ENCODE data around the gene EGLN2. TPM values are rescaled to one million over a fixed set of nuclear protein-coding genes. Genes with fewer than 3 reads are reported as not detected.
A peak's percentile ranks its signal among the peaks of the same experiment; 100 is the strongest.

Gene EGLN2
- total and polyA plus RNA-seq, 9 of the 15 experiments (the other 6 are each of a cell fraction or from before 2014, with no cell fraction given) = 9.6 to 114 (median 71.0) TPM

GRCh38 chr19:40750874-40751537, 48.0 kb upstream of the EGLN2 start, which contains the start of gene SNRPA (continued):
- TF ChIP-seq CHD7 (IDR thresholded peaks at IDR 0.05; ENCODE audit: low read depth, low read length) = no peak
- no peak for TF ChIP-seq ATF1 (CRISPR knock-in tag; IDR thresholded peaks at IDR 0.05)
- no peak for TF ChIP-seq ATF1 (tag; IDR thresholded peaks at IDR 0.05)
- TF ChIP-seq SMARCE1 (IDR thresholded peaks at IDR 0.05) = 0 out of 2 replicates have a peak, but pooled peaks have one; percentile 18
- no peak for TF ChIP-seq ZNF551 (CRISPR knock-in tag; IDR thresholded peaks at IDR 0.05)
- TF ChIP-seq C11orf30 (IDR thresholded peaks at IDR 0.05; ENCODE audit: low read depth) = peak; percentile 36
- peak; percentile 50 to 58; a peak in 3 of 4 replicates for TF ChIP-seq NRF1 (conservative IDR thresholded peaks at IDR 0.05 in 1 of 2, IDR thresholded peaks at IDR 0.05 in 1 of 2)
- TF ChIP-seq TAF9B (IDR thresholded peaks at IDR 0.05; ENCODE audit: partially characterized antibody) = peak; percentile 79
- peak; percentile 86 for TF ChIP-seq HCFC1 (IDR thresholded peaks at IDR 0.05; ENCODE audit: low read depth, low read length)
- no peak for TF ChIP-seq ZNF408 (CRISPR knock-in tag; IDR thresholded peaks at IDR 0.05; ENCODE audit: low read depth)
- peak; percentile 80; the same call in 1 of the 2 replicates for TF ChIP-seq AFF4 (CRISPR knock-in tag; IDR thresholded peaks at IDR 0.05)
- TF ChIP-seq, protein P1, sequence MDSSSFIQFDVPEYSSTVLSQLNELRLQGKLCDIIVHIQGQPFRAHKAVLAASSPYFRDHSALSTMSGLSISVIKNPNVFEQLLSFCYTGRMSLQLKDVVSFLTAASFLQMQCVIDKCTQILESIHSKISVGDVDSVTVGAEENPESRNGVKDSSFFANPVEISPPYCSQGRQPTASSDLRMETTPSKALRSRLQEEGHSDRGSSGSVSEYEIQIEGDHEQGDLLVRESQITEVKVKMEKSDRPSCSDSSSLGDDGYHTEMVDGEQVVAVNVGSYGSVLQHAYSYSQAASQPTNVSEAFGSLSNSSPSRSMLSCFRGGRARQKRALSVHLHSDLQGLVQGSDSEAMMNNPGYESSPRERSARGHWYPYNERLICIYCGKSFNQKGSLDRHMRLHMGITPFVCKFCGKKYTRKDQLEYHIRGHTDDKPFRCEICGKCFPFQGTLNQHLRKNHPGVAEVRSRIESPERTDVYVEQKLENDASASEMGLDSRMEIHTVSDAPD (CRISPR knock-in tag; IDR thresholded peaks at IDR 0.05) = no peak

Measured in K562 (cell line).